Activated CD4-positive, alpha-beta T cell treated with anti-CD3 and anti-CD28 coated beads for 4 hours (primary cell): ENCODE measurements around the gene SLC16A2.
"Not testable (repeated sequence)": the region's sequence is repeated elsewhere in the genome, so short reads cannot be mapped to it uniquely, and the experiment has no call there.

Source experiments
- DNase-seq, 2 donors: peaks; one replicate each; pipeline ENCODE4 v3.0.0-alpha.2; 2020

The SLC16A2 gene

DNA sequence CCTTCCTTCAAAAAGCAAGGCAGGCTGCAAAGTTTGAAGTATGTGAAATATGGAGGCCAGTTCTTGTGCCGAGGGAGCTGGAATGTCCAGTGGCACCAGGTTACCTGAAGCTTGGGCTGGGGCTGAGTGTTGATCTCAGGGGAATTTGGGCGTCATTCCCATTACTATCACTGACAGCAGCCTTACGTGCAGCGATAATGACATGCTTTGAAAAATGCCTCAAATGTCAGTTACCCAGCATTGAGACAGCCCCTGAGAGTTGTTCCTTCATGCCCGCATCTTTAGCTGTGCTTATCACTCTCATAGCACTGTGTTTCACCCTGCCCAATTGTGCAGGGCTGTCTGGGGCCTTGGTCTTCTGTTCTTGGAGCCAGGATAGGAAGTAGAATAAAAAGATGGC, 27.4 kb downstream of the SLC16A2 start:
- DNase-seq: no peak

DNA sequence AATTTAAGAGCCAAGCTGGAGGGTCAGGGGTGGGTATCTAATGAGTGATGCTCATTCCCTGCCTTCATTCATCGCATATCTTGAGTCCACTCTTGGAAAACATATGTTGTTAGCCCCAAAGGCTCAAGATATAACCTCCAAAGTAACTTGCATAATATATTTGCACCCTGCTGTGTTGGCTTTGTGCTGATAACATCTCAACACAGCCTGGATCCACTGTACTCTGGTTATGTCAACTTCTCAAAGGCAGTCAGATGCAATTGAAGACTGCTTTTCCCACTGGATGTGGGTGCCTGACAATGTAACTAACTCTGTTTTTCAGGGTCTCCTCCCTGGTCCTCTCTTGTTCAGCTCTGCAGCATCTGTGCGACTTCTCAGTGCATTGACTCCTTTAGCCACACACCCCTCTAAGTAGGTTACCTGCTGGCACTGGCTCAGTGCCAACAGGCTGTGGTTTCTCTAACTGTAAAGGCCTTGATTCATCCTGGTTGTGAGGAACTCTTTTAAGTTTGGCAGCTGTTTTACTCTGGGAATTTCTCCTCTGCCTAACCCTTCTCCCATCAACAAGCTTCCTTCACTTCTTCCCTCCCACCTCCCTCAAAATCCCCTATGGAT, 28.1 kb downstream of the SLC16A2 start:
- peak; percentile 30 to 33 for DNase-seq

DNA sequence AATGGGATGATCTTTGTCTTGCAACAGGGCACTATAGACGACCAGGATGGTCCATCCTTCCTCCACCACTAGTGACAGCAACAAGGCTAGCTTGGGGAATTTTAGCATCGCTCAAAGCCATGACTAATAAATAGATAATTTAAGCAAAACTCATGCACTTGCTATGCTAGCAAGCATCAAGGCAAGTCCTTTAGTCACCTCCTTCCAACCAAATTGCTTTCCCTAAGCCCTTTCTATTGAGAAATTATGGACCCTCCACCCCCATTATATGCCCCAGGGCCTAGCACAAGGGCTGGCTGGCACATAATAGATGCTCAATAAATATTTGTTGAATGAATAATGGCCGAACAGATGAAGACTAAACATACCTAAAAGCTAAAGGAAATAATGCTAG, 28.6 kb downstream of the SLC16A2 start:
- DNase-seq: no peak

DNA sequence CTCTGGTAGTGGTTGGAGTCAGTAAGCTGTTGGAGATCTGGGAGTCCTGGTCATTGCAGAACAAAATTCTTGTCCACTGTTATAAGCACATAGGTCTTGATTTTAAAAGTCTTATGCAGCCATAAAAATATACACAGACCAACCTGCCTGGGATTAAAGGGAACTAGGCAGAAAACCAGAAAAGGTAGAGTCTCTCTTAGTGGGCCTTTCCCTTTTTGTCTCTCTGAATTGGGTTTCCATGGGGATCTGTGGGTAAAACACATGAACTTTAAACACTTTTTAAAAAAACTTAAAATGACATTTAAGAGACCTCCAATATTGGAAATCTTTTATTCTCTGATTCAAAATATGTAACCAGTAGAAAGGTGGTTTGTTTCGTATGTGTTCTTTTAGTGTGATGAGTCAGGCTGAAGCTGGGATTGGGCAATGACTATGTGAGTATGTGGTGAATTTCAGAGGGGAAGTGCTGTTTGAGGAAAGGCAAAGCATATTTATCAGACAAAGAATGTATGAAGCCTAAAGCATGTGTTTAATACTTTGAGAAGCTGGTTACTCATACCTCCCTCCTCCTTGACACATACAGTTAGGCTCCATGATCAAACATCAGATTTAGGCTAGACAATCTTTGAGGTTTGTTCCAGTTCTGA, 29.6 kb downstream of the SLC16A2 start:
- no peak for DNase-seq

DNA sequence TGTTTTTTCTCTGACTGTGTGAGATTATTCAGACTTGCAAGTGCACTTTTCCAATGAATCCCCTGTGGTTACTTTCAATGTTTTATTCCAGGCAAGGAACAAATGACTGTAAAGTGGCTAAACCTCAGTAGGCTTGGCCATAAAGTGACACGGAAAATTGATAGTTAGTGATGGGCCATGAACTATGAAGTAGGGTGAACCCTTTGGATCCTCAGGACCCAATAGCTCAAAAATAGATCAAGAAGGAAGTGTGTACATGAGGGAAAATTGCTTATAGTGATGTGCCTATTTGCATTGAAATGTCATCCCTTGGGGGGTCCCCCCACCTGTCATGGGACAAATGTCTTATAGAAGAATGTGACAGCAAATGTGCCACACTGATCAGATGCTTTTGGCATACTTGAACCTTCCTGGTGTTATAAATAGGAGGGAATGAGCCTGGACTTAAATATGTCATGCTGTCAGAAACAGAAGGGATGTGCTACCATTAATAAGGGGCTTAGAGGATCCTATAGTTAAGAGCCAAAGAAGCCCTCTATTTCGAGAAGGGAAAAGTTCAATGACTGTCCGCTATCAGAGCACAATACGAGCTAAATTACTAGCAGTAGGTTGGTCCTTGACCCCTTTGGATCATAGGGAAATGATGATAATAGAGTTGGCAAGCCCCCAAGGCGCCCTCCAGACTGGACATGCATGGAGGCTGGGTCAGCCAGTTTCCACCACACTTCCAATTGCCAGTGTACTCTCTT, 30.3 kb downstream of the SLC16A2 start:
- DNase-seq: no peak

DNA sequence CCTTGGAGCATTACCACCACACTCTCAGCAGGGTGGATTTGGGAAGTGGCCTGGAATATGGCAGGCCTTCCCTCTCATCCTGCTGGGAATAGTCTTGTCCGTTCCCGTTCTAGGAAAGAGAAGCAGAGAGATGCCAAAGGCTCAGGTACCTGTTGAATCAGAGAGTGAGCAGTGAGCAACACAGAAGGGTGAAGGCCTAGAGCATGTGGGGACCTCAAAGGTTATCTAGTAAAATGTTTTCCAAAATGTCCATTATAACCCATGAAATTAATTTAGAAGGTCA, 30.8 kb downstream of the SLC16A2 start:
- no peak for DNase-seq

DNA sequence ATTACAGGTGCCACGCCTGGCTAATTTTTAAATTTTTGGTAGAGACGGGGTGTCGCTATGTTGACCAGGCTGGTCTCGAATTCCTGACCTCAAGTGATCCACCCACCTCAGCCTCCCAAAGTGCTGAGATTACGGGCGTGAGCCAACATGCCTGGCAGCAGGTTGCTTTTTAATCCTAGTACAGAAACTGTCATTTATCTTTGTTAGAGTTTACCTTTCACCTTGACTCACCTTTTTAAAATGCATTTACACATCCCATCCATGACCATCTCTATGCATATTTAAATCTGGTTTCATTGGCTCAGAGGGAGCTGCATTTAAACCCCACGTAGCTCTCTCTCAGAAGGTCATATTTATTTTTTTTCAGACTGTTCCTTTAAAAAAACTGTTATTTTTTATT, 31.9 kb downstream of the SLC16A2 start:
- DNase-seq: no peak

DNA sequence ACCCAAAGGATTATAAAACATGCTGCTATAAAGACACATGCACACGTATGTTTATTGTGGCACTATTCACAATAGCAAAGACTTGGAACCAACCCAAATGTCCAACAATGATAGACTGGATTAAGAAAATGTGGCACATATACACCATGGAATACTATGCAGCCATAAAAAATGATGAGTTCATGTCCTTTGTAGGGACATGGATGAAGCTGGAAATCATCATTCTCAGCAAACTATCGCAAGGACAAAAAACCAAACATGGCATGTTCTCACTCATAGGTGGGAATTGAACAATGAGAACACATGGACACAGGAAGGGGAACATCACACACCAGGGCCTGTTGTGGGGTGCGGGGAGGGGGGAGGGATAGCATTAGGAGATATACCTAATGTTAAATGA, 32.9 kb downstream of the SLC16A2 start:
- not testable (repeated sequence) for DNase-seq

DNA sequence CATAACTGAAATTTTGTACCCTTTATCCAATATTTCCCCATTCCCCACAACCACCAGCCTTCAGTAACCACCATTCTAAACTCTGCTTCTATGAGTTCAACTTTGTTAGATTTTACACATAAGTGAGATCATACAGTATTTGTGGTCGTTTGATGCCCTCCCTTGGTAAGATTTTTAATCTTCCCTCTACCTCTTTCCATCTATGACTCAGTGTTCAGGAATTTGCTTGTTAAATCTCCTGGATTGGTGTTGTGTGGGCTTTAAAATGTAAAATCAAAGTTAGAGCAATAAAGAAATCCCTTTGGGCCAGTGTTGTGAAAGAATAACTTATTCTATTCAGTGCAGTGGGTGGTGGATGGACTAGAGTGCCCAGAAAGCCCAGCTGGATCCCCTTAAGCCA, 37.4 kb downstream of the SLC16A2 start:
- DNase-seq: no peak

DNA sequence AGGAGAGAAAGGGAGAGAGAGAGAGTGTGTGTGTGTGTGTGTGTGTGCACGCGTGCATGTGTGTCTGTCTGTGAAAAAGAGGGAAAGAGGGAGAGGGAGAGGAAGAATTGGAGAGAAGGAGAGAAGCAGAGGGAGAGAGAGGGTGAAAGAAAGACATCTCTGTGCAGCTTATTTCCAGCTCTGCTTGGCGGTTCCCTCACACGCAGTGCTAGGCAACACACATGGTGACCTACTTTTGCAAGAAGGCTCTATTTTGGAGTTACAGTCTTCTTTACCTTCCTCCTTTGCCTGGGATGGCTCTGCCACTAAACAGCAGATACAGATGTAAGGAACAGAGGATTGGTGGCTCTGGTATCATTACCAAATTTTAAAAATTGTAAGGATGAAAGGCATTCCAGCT, 40.1 kb downstream of the SLC16A2 start:
- DNase-seq: no peak

DNA sequence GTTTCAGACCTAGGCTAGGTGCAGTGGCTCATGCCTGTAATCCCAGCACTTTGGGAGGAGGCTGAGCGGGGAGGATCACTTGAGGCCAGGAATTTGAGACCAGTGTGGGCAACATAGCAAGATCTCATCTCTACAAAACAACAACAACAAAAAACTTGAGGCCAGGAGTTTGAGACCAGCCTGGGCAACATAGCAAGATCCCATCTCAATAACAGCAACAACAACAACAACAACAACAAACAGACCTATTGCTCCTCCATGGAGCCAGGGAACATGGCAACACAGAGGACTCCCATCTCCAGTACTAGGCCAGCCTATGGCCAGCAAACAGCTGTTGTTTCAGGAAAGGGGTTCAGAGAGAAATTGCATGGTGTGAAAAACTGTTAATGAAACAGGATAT, 43.4 kb downstream of the SLC16A2 start:
- no peak for DNase-seq

DNA sequence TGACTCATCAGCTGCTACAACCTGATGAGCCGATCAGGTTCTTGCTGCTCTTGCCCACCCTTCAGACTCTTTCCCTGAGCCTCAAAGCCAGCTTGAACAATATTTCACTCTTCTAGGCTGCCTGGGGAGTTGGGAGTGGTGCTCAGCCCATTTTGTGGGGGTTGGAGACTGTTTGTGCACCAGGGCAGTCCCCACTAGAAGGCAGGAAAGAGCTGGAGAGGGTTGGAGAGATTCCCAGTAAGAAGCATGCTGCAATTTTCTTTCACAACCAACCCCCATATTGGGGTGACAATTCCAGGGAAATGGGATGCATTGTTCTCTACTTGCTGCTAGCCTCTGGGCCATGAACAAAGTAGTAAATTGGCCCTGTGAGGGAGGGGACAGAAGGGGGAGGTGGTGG, 44.1 kb downstream of the SLC16A2 start:
- DNase-seq: no peak

DNA sequence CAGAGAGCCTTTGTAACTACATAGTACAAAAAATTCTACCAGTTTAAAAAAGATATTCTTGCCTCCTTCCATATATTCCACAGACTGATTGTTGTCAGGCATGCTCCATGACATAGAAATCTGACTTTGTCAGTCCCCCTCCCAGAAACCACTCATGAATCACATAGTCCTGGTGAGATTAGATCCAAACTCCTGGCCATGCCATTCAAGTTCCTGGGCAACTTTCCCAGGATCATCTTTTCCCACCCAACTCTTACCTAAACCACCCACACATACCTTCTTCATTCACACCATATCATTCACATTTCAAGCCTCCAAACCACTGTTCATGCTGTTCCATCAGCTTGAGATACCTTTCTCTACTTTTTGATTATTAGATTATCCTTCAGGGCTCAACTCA, 46.4 kb downstream of the SLC16A2 start:
- no peak for DNase-seq

DNA sequence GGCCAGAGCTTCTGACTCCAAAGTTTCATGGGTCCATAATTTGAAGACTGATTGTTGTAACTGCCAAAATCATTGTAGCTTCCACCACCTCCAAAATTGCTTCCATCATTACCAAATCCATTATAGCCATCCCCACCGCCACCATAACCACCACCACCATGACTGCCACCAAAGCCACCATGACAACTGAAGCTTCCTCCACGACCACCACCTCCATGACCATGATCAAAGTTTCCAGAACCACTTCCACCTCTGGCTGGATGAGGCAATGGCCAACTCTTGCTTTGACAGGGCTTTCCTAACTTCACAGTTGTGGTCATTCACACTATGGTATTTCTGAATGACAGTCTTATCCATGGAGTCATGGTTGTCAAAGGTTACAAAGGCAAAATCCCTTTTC, 51.8 kb downstream of the SLC16A2 start:
- not testable (repeated sequence) for DNase-seq

DNA sequence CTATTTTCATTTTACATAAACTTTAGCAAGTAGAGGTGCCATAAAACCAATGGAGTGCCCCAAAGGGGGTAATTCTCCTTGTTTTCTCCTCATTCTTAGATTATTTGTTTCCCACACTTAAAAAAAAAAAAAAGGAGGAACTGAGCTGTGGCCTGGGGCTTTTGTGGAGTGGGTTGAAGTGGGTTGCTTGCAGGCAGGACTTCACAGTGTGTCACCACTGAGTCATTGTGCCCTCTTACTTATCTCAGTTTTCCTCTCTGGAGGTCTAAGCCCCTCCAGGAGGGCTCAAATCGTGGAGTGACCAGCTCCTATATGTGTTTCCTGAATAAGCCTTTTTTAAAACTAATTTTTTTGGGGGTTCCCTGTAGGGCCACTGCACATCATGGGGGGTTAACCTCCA, 69.0 kb downstream of the SLC16A2 start:
- DNase-seq: no peak

DNA sequence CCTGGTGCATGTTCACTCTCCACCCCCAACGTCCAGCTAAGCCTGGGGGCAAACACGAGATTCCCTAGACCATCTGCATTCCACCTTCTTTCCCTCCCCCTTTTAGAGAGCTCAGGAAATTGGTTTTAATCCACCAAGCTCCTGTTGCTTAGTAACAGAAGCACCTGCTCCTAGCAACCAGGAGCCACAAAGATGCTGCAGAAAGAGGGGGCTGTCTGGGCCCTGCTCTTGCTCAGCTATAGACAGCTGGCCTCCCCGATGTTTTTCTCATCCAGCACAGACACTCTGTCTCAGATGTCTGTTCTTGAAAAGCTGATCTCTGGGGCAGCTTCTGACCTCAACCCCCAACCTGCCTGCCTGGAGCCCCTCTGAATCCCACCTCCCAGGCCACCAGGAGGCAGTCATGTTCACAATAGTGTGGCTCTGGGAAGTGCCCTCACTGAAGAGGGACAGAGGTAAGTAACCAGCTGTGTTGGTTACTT, 71.5 kb downstream of the SLC16A2 start:
- DNase-seq: peak; percentile 1 to 5

DNA sequence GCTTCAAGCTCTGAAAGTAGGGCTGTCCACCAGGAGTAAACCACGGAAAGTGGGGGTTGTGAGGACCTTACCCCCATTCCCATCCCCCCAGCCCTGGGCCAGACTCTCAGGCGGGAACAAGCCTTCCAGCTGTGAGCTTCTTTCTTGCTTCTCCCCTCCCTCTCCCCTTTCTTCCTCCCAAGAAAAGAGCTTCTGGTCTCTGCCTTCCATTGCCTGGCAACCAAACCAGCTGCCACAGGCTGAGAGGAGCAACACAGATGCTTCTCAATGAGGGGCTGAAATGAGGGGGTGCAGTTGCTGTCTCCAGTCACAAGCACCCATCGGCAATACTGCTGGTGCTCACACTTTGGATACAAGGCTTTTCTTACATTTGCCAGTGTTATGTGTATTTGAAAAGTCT, 72.5 kb downstream of the SLC16A2 start:
- no peak for DNase-seq

DNA sequence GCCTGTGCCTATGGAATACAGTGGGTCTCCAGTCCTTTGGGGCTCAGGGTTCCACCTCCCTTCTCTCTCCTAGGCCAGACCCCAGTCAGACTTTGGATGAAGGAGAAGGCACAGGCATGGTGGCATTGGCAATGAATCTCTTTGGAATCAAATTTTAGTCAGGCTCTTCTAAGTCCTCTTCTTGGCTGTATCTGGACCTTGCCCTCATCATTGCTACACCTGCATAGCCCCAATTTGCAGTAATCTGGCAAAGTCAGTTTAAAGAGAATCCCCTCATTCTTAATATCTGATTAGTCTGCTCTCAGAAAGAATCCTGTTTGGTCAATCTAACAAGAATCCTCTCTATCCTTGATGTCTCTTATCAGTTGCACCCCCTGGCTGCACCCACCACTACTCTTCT, 77.6 kb downstream of the SLC16A2 start:
- DNase-seq: no peak

DNA sequence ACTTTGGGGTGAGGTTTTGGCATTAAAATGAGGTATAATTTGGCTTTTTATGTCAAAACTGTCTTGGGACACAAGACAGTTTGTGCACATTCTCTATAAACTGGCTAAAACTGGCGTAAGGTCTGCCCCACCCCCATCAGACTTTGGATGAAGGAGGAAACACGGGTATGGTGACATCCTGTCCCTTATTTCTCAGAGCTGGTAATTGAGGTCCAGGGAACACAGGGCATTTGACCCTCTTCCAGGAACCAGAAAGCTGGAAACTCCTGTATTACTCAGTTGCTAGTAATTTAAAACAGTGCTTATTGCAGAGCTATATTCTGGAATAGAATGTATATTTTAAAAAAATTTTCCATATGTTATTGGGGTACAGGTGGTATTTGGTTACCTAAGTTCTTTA, 78.8 kb downstream of the SLC16A2 start:
- no peak for DNase-seq

DNA sequence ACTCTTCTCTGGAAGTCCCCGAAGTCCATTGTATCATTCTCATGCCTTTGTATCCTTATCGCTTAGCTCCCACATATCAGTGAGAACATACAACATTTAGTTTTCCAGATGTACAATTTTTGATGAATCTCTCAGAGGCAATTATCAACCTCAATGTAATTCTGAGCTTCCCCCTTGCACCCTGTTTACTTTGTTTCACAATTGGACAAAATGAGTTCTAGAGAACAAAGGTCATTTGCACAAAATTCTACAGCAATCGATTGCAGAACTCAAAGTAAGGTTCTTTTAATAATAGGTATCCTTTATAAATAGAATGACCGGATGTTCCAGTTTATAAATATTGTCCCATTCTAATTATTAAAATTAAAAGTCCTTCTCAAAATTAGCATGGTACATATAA, 79.3 kb downstream of the SLC16A2 start:
- no peak for DNase-seq

DNA sequence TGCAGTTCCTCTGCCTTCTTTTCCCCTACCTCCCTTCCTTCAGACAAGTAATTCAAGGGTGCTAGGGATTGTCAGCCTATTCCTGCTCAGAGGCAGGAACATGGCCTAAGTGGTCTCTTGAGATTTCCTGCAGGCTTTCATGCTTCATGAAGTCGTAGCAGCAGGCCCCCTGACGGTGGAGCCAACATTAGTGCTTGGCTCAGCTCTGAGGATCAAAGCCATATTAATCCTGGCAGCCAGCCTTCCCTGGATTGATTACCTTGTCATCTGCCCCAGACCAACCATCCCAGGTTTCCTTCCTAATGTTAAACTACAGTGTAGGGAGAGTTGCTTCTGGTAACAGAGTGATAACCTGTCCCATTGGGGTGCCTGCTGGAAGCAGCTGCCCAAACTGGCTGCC, 84.1 kb downstream of the SLC16A2 start:
- no peak for DNase-seq

DNA sequence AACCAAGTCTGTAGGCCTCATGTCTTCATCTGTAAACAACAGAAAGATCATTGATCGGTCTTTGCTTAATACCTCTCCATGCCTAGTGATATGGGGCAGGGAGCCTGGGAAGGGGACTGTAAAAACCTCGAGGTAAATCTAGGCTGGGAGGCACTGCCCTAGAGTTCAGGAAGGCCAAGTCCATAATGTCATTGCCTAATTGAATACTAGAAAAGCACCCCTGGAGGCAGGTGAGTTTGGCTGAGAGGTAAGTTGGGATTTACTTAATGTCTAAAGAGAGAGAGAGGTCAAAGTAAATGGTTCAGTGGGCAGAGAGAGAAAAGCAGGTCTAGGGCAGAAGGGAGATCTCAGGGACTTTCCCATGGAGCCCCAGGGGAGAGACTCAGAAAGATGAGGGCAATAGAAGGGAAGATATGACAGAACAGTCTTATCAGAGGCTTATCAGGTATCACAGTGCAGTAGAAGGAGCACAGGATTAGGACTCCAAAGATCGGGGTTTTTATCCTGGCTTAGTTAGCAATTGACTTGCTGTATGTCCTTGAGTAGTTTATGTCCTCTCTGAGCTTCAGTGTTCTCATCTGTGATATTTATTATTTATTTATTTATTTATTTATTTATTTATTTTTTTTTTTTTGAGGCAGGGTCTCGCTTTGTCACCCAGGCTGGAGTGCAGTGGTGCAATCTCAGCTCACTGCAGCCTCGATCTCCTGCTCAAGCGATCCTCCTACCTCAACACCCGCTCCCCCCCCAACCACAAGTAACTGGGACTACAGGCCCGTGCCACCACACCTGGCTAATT, 85.2 kb downstream of the SLC16A2 start:
- DNase-seq: no peak

DNA sequence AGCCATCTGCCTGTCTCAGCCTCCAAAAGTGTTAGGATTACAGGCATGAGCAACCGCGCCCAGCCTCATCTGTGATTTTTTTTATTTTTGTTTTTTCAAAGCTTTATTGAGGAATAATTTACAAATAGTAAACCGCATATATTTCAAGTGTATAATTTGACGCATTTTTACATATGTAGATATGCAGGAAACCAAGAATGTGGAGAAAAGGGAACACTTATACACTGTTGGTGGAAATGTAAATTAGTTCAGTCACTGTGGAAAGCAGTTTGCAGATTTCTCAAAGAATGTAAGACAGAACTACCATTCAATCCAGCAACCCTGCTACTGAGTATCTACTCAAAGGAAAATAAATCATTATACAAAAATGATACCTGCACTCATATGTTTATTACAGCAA, 85.9 kb downstream of the SLC16A2 start:
- no peak for DNase-seq

DNA sequence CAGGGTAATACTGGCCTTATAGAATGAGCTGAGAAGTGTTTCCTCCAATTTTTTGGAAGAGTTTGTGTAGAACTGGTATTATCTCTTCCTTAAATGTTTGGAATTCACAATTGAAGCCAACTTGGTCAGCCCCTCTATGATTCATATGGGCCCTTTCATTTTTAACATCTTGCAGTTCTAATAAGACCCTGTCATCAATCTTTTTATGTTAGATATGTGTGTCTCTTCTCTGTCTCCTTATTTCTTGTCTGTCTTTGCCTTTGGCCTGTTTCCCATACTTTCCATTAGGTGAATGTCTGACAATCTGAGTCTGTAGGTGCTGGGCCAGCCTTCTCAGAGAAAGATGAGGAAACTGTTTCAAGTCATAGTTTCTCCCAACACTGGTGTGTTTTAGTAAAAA, 88.7 kb downstream of the SLC16A2 start:
- DNase-seq: no peak
